HepG2 (cell line): ENCODE measurements around the gene CTDSP1. TPM values are rescaled to one million over a fixed set of nuclear protein-coding genes. Genes with fewer than 3 reads are reported as not detected.

Experiments
- ASH2L ChIP-seq: fragments of 300-600, 200-600 bp; sonication (generic); IDR thresholded peaks from 2 replicates; pipeline ENCODE4 v1.7.0; 2017; ENCODE audit warnings: low read depth, mild to moderate bottlenecking, moderate library complexity, mixed read lengths, low read length; ENCODE audit not compliant: insufficient read length
- KAT2B ChIP-seq: fragments of 150-350 bp; IDR thresholded peaks from 2 replicates; pipeline ENCODE4 v1.6.1; 2014; ENCODE audit warnings: low read depth, low read length, borderline replicate concordance
- PHF5A ChIP-seq: IDR thresholded peaks from one replicate; pipeline ENCODE4 v1.6.1; 2018; ENCODE audit warnings: low read depth, missing genetic modification reagents; ENCODE audit not compliant: unreplicated experiment
- ZNF530 ChIP-seq: sonication (generic); formaldehyde crosslinking; IDR thresholded peaks from 2 replicates; pipeline ENCODE4 v1.5.0; 2020; ENCODE audit warnings: low read depth, mild to moderate bottlenecking, missing genetic modification reagents
- polyA plus RNA-seq, 8 experiments: library from polyadenylated mRNA; depleted of rRNA in 3 of 8; stranded (reverse) in 7 of 8; unstranded in 1 of 8; fragments of >200 nt; fragmentation: Illumina TruSeq in 4 of 8; extraction: Trizol in 4 of 8; gene quantifications; 2 replicates each; pipeline versions ENCODE4 v1.2.1 to v1.2.3, GENCODE V29; 2011 to 2016; ENCODE audit warnings: low read depth in 4 of 8, missing spikeins in 1 of 8, mixed read lengths in 1 of 8; ENCODE audit not compliant: insufficient read depth in 1 of 8
- total RNA-seq, 5 experiments: library from RNA; depleted of rRNA; stranded (reverse); fragments of >200 nt; fragmentation: Illumina TruSeq; extraction: Trizol; gene quantifications; 2 replicates each; pipeline ENCODE4 v1.2.3, GENCODE V29; 2016; ENCODE audit warnings: low read depth in 1 of 5
- TF ChIP-seq, protein P1 (sequence below): sonication (generic); formaldehyde crosslinking; IDR thresholded peaks from 2 replicates; pipeline ENCODE4 v1.9.0; 2022; ENCODE audit warnings: missing genetic modification reagents, mild to moderate bottlenecking, borderline replicate concordance
- TF ChIP-seq, protein P2 (sequence below): sonication (generic); formaldehyde crosslinking; IDR thresholded peaks from 2 replicates; pipeline ENCODE4 v1.4.0; 2020; ENCODE audit warnings: low read depth, missing genetic modification reagents
- TF ChIP-seq, protein P3 (sequence below): sonication (generic); formaldehyde crosslinking; IDR thresholded peaks from 2 replicates; pipeline ENCODE4 v1.5.1; 2020; ENCODE audit warnings: mild to moderate bottlenecking, moderate library complexity, missing genetic modification reagents

CTDSP1 gene
- total and polyA plus RNA-seq, 2 of the 13 experiments (the other 11 are each of a cell fraction or from before 2014, with no cell fraction given), result 91.0 to 268 TPM

DNA sequence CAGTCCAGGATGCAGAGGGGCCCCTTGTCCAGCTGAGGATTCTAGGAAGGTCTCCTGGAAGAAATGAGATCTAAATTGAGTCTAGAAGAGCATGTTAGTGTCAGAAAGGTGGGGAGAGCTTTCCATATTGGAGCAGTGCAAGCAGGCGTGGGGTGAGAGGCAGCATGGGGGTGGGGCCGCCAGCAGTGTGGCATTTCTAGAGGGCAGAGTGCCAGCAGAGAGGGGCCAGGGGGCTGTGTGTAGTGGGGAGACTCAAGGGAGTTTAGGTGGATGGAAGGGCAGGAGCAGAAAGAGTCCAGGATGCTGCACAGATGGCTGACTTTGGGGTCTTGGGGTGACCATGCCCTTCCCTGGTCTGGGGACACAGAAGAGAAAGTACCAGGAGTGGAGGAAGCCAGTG, 21.4 kb downstream of the CTDSP1 start (continued):
- TF ChIP-seq, protein P1, sequence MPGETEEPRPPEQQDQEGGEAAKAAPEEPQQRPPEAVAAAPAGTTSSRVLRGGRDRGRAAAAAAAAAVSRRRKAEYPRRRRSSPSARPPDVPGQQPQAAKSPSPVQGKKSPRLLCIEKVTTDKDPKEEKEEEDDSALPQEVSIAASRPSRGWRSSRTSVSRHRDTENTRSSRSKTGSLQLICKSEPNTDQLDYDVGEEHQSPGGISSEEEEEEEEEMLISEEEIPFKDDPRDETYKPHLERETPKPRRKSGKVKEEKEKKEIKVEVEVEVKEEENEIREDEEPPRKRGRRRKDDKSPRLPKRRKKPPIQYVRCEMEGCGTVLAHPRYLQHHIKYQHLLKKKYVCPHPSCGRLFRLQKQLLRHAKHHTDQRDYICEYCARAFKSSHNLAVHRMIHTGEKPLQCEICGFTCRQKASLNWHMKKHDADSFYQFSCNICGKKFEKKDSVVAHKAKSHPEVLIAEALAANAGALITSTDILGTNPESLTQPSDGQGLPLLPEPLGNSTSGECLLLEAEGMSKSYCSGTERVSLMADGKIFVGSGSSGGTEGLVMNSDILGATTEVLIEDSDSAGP, result 0 out of 2 replicates have a peak, but pooled peaks have one; percentile 24
- TF ChIP-seq ASH2L, result no peak
- TF ChIP-seq PHF5A (CRISPR knock-in tag), result no peak
- TF ChIP-seq KAT2B, result no peak
- TF ChIP-seq, protein P2, sequence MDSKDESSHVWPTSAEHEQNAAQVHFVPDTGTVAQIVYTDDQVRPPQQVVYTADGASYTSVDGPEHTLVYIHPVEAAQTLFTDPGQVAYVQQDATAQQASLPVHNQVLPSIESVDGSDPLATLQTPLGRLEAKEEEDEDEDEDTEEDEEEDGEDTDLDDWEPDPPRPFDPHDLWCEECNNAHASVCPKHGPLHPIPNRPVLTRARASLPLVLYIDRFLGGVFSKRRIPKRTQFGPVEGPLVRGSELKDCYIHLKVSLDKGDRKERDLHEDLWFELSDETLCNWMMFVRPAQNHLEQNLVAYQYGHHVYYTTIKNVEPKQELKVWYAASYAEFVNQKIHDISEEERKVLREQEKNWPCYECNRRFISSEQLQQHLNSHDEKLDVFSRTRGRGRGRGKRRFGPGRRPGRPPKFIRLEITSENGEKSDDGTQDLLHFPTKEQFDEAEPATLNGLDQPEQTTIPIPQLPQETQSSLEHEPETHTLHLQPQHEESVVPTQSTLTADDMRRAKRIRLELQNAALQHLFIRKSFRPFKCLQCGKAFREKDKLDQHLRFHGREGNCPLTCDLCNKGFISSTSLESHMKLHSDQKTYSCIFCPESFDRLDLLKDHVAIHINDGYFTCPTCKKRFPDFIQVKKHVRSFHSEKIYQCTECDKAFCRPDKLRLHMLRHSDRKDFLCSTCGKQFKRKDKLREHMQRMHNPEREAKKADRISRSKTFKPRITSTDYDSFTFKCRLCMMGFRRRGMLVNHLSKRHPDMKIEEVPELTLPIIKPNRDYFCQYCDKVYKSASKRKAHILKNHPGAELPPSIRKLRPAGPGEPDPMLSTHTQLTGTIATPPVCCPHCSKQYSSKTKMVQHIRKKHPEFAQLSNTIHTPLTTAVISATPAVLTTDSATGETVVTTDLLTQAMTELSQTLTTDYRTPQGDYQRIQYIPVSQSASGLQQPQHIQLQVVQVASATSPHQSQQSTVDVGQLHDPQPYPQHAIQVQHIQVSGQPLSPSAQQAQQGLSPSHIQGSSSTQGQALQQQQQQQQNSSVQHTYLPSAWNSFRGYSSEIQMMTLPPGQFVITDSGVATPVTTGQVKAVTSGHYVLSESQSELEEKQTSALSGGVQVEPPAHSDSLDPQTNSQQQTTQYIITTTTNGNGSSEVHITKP (CRISPR knock-in tag), result no peak
- TF ChIP-seq ZNF530 (CRISPR knock-in tag), result no peak
- TF ChIP-seq, protein P3, sequence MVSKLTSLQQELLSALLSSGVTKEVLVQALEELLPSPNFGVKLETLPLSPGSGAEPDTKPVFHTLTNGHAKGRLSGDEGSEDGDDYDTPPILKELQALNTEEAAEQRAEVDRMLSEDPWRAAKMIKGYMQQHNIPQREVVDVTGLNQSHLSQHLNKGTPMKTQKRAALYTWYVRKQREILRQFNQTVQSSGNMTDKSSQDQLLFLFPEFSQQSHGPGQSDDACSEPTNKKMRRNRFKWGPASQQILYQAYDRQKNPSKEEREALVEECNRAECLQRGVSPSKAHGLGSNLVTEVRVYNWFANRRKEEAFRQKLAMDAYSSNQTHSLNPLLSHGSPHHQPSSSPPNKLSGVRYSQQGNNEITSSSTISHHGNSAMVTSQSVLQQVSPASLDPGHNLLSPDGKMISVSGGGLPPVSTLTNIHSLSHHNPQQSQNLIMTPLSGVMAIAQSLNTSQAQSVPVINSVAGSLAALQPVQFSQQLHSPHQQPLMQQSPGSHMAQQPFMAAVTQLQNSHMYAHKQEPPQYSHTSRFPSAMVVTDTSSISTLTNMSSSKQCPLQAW (CRISPR knock-in tag), result 0 out of 2 replicates have a peak, but pooled peaks have one; percentile 28
